MM.1S (cell line): ENCODE results near the gene GRIK4.

ENCODE experiments used
- DNase-seq: peaks from one replicate; pipeline ENCODE4 v3.0.0-alpha.2; 2015
- H2AFZ ChIP-seq: fragments of 300-600 bp; sonication (generic); 2 replicates; pipeline ENCODE4 v1.6.0; 2016; ENCODE audit warnings: antibody characterized with exemption, low read length
- H3F3A ChIP-seq: fragments of 300-600 bp; sonication (generic); 2 replicates; pipeline ENCODE4 v1.6.1; 2016; ENCODE audit warnings: mild to moderate bottlenecking, antibody characterized with exemption, low read length, moderate library complexity, mixed read lengths; ENCODE audit not compliant: insufficient read depth
- H3K27ac ChIP-seq: fragments of 300-600 bp; sonication (generic); 2 replicates; pipeline ENCODE4 v1.5.1; 2016; ENCODE audit warnings: mild to moderate bottlenecking, low read length
- H3K27me3 ChIP-seq: fragments of 300-600 bp; sonication (generic); replicated peaks from 2 replicates; pipeline ENCODE4 v1.6.0; 2016; ENCODE audit warnings: low read length; ENCODE audit not compliant: insufficient read depth
- H3K36me3 ChIP-seq: fragments of 300-600 bp; sonication (generic); replicated peaks from 2 replicates; pipeline ENCODE4 v1.6.1; 2016; ENCODE audit warnings: mild to moderate bottlenecking, low read length, mixed read lengths; ENCODE audit not compliant: insufficient read depth
- H3K4me1 ChIP-seq: fragments of 300-600 bp; sonication (generic); 2 replicates; pipeline ENCODE4 v1.6.1; 2016; ENCODE audit warnings: low read length, mixed read lengths
- H3K4me2 ChIP-seq: fragments of 300-600 bp; sonication (generic); 2 replicates; pipeline ENCODE4 v1.6.0; 2016; ENCODE audit warnings: low read depth, low read length
- H3K4me3 ChIP-seq: fragments of 300-600 bp; sonication (generic); 2 replicates; pipeline ENCODE4 v1.5.1; 2016; ENCODE audit warnings: low read length, mixed read lengths
- H3K79me2 ChIP-seq: fragments of 300-600 bp; sonication (generic); 2 replicates; pipeline ENCODE4 v1.6.1; 2016; ENCODE audit warnings: mixed run types, low read length, mixed read lengths
- H3K9ac ChIP-seq: fragments of 300-600 bp; sonication (generic); 2 replicates; pipeline ENCODE4 v1.6.1; 2016; ENCODE audit warnings: low read length, mixed read lengths
- H3K9me2 ChIP-seq: fragments of 300-600 bp; sonication (generic); replicated peaks from 2 replicates; pipeline ENCODE4 v1.6.1; 2016; ENCODE audit warnings: mild to moderate bottlenecking, low read length, mixed read lengths; ENCODE audit not compliant: insufficient read depth
- H3K9me3 ChIP-seq: fragments of 300-600 bp; sonication (generic); replicated peaks from 2 replicates; pipeline ENCODE4 v1.6.1; 2016; ENCODE audit warnings: mild to moderate bottlenecking, low read length, mixed read lengths; ENCODE audit not compliant: insufficient read depth
- H4K20me1 ChIP-seq: fragments of 300-600 bp; sonication (generic); 2 replicates; pipeline ENCODE4 v1.6.1; 2016; ENCODE audit warnings: mild to moderate bottlenecking, low read length, moderate library complexity, mixed read lengths; ENCODE audit not compliant: insufficient read depth
- EZH2 ChIP-seq: fragments of 300-600 bp; sonication (generic); optimal IDR thresholded peaks from 2 replicates; pipeline ENCODE3; 2017; ENCODE audit warnings: low read depth, mild to moderate bottlenecking, antibody characterized with exemption, low read length, mixed read lengths
- EZH2phosphoT487 ChIP-seq: fragments of 300-600 bp; sonication (generic); IDR thresholded peaks from 2 replicates; pipeline ENCODE4 v1.6.1; 2018; ENCODE audit warnings: antibody characterized with exemption, low read length
- TF ChIP-seq, protein P1 (sequence below): fragments of 300-600 bp; sonication (generic); IDR thresholded peaks from 2 replicates; pipeline ENCODE4 v1.5.1; 2016; ENCODE audit warnings: antibody characterized with exemption, low read length, mixed read lengths

Gene GRIK4

DNA sequence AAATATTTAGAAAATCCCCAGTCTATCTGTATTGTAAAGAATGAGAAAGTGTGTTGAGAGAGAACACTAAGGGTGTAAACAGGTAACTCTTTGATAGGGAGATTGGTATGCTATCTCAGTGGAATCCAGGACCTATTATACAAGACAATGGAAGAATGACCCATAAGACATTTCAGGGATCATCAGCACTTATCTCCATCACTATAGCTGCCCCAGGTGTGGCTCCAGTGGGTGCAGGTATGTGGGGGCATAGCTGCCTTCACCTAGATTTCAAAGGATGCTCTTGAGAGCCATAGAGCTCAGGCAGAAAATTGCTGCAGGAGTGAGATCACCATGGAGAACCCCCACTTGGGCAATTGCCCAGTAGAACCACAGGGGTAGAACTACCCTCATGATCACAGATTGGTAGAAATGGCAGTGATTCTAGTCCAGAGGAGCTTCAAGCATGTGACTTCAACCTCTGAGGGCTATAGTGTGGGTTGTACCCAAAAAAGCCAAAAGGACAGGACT, 260.1 kb downstream of the GRIK4 start:
- Histone ChIP-seq H3K27me3 (no peaks in the 10 kb centered on the region), H3K9ac (no peak overlapping the region), H3K9me2 (no peaks in the 10 kb centered on the region), H2AFZ (no peak overlapping the region), H3K4me1 (no peaks in the 10 kb centered on the region), H3K79me2 (no peaks in the 10 kb centered on the region), H3K4me2 (no peak overlapping the region), H3K27ac (no peak overlapping the region), H3K9me3 (0 out of 2 replicates have a peak, but pooled peaks cover 4% of the 10 kb centered on the region), H3K36me3 (no peaks in the 10 kb centered on the region), H3F3A (no peaks in the 10 kb centered on the region), H4K20me1 (no peaks in the 10 kb centered on the region), H3K4me3 (no peak overlapping the region)
- TF ChIP-seq EZH2phosphoT487 (no peak), EZH2 (no peak)
- TF ChIP-seq, protein P1, sequence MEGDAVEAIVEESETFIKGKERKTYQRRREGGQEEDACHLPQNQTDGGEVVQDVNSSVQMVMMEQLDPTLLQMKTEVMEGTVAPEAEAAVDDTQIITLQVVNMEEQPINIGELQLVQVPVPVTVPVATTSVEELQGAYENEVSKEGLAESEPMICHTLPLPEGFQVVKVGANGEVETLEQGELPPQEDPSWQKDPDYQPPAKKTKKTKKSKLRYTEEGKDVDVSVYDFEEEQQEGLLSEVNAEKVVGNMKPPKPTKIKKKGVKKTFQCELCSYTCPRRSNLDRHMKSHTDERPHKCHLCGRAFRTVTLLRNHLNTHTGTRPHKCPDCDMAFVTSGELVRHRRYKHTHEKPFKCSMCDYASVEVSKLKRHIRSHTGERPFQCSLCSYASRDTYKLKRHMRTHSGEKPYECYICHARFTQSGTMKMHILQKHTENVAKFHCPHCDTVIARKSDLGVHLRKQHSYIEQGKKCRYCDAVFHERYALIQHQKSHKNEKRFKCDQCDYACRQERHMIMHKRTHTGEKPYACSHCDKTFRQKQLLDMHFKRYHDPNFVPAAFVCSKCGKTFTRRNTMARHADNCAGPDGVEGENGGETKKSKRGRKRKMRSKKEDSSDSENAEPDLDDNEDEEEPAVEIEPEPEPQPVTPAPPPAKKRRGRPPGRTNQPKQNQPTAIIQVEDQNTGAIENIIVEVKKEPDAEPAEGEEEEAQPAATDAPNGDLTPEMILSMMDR, result no peak
- no peak for DNase-seq

DNA sequence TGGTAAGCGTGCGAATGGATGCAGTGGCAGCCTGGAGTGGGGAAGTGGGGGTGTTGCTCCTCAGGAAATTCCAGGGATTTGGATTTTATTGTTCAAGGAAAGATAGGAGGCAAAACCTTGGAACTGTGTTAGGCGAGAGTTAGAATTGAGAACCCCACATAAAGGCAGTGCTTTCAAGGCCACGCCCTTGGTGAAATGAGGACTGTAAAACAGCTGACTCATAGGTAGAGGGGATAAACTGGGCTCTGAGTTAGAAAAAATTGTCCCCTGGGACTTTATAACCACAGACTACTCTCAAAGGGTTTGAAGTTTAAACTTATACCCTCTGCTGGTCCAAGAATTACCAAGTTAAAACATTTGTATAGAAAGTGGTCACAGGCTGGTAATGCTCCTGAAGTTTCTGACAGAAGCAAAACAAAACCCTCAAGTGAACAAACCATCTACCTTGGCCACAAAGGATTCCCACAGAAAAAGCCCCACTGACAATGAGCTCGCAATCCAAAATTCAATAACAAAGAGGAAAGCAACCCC, 262.0 kb downstream of the GRIK4 start:
- no peaks in the 10 kb centered on the region for H3K27me3 ChIP-seq
- H3K4me1 ChIP-seq, result no peaks in the 10 kb centered on the region
- no peak overlapping the region for H3K27ac ChIP-seq
- H3K9me2 ChIP-seq, result no peaks in the 10 kb centered on the region
- H3K9ac ChIP-seq, result no peak overlapping the region
- H3F3A ChIP-seq, result no peaks in the 10 kb centered on the region
- H4K20me1 ChIP-seq, result no peaks in the 10 kb centered on the region
- no peak overlapping the region for H3K4me2 ChIP-seq
- H3K9me3 ChIP-seq, result no peaks in the 10 kb centered on the region
- DNase-seq, result peak; percentile 18
- H3K4me3 ChIP-seq, result no peak overlapping the region
- no peak for TF ChIP-seq EZH2phosphoT487
- TF ChIP-seq, protein P1, result no peak
- TF ChIP-seq EZH2, result no peak
- no peak overlapping the region for H2AFZ ChIP-seq
- H3K79me2 ChIP-seq, result no peaks in the 10 kb centered on the region
- H3K36me3 ChIP-seq, result no peaks in the 10 kb centered on the region

DNA sequence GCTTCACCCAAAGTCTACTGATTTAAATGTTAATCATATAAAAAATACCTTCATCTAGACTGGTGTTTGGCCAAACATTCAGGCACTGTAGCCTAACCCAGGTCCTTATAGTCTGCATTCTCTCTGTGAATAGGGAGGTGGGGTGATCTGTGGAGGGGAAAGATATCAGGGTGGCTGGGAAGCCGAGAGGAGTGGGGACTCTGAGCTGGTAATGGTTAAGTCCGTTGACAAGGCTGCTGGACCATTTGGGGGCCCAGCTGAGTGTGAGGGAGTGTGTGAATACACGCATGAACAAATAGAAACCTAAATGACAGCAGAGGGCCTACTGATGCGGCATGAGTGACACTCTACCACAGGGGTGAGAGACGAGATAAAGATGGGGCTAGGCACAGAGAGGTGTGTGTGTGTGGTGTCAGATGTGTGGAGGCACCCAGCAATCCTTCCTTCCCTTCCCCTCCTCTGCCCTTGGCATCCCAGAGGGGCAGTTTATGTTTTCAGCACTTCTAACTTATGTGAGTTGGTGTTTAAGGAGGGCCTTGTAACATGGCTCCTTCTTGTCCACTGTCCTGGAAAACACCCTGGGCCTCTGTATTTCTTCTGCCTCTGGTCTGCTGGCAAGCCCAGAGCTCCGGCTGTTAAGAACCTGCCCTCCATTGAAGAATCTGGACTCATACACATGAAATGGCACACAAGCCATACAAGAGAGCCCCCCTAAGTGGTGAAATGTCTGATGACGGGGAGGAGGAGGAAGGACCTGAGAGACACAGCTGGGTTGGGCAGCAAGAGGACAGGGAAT, 263.2 kb downstream of the GRIK4 start:
- no peaks in the 10 kb centered on the region for H3K27me3 ChIP-seq
- H3K4me2 ChIP-seq, result no peak overlapping the region
- no peaks in the 10 kb centered on the region for H4K20me1 ChIP-seq
- no peaks in the 10 kb centered on the region for H3K4me1 ChIP-seq
- no peaks in the 10 kb centered on the region for H3K9me2 ChIP-seq
- no peak overlapping the region for H3K4me3 ChIP-seq
- H3K9ac ChIP-seq, result no peak overlapping the region
- H3K36me3 ChIP-seq, result no peaks in the 10 kb centered on the region
- H2AFZ ChIP-seq, result no peak overlapping the region
- H3K79me2 ChIP-seq, result no peaks in the 10 kb centered on the region
- no peak for TF ChIP-seq EZH2phosphoT487
- TF ChIP-seq, protein P1, result no peak
- no peak for TF ChIP-seq EZH2
- H3F3A ChIP-seq, result no peaks in the 10 kb centered on the region
- DNase-seq, result no peak
- no peak overlapping the region for H3K27ac ChIP-seq
- H3K9me3 ChIP-seq, result no peaks in the 10 kb centered on the region
